Measurements from ENCODE around the gene KIF3C.
"Not testable (repeated sequence)": the region's sequence is repeated elsewhere in the genome, so short reads cannot be mapped to it uniquely, and the experiment has no call there.

Gene KIF3C

GRCh38 chr2:25960396-25960795, 21.9 kb downstream of the KIF3C start:
- no peak for DNase-seq (ENCODE audit: low read depth)
- H3K4me3 ChIP-seq (ENCODE audit: low read depth, low read length), result no peak overlapping the region
- TF ChIP-seq MAX (IDR thresholded peaks at IDR 0.05; ENCODE audit: low read depth, low read length) (no peak), POLR2A (IDR thresholded peaks at IDR 0.05; ENCODE audit: extremely low read depth, insufficient read length) (no peak), MYC (IDR thresholded peaks at IDR 0.05; ENCODE audit: low read depth, low read length) (no peak)
- TF ChIP-seq, protein P1, sequence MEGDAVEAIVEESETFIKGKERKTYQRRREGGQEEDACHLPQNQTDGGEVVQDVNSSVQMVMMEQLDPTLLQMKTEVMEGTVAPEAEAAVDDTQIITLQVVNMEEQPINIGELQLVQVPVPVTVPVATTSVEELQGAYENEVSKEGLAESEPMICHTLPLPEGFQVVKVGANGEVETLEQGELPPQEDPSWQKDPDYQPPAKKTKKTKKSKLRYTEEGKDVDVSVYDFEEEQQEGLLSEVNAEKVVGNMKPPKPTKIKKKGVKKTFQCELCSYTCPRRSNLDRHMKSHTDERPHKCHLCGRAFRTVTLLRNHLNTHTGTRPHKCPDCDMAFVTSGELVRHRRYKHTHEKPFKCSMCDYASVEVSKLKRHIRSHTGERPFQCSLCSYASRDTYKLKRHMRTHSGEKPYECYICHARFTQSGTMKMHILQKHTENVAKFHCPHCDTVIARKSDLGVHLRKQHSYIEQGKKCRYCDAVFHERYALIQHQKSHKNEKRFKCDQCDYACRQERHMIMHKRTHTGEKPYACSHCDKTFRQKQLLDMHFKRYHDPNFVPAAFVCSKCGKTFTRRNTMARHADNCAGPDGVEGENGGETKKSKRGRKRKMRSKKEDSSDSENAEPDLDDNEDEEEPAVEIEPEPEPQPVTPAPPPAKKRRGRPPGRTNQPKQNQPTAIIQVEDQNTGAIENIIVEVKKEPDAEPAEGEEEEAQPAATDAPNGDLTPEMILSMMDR (IDR thresholded peaks at IDR 0.05; ENCODE audit: low read depth, low read length), result no peak

DNA sequence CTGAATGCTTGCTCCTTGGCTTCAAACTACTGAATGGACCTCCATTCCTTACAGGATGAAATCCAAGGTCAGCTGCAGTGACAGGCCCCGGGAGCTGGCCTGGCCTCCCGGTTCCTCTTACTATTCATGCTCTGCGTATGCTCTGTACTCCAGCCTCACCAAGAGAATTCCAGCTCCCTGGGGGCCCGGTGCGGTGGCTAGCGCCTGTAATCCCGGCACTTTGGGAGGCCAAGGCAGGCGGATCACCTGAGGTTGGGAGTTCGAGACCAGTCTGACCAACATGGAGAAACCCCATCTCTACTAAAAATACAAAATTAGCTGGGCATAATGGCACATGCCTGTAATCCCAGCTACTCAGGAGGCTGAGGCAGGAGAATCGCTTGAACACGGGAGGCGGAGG, 23.7 kb downstream of the KIF3C start:
- not testable (repeated sequence) for DNase-seq (ENCODE audit: low read depth); H3K4me3 ChIP-seq (ENCODE audit: low read depth, low read length)

DNA sequence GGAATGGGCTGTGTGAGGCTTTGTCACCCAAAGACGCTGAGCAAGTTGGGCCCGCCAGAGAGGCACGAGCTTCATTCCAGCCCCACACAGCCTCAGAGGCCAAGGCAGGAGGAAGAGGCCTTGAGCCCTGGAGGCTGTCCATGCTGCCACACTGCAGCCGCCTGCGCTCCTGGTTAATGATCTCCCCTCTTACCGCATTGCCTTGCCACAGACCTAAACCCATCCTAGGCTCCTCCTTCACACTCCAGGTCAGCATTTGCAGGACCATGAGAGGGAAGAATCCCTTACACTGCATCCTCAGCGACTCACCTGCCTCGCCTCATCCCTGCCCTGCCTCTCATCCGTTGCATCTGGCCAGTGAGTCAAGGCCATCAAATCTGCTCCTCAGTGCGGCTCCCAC, 24.6 kb downstream of the KIF3C start:
- TF ChIP-seq POLR2A (IDR thresholded peaks at IDR 0.05; ENCODE audit: extremely low read depth, insufficient read length) (no peak), MAX (IDR thresholded peaks at IDR 0.05; ENCODE audit: low read depth, low read length) (no peak), MYC (IDR thresholded peaks at IDR 0.05; ENCODE audit: low read depth, low read length) (no peak)
- TF ChIP-seq, protein P1 (IDR thresholded peaks at IDR 0.05; ENCODE audit: low read depth, low read length), result no peak
- no peak overlapping the region for H3K4me3 ChIP-seq (ENCODE audit: low read depth, low read length)
- DNase-seq (ENCODE audit: low read depth), result no peak

DNA sequence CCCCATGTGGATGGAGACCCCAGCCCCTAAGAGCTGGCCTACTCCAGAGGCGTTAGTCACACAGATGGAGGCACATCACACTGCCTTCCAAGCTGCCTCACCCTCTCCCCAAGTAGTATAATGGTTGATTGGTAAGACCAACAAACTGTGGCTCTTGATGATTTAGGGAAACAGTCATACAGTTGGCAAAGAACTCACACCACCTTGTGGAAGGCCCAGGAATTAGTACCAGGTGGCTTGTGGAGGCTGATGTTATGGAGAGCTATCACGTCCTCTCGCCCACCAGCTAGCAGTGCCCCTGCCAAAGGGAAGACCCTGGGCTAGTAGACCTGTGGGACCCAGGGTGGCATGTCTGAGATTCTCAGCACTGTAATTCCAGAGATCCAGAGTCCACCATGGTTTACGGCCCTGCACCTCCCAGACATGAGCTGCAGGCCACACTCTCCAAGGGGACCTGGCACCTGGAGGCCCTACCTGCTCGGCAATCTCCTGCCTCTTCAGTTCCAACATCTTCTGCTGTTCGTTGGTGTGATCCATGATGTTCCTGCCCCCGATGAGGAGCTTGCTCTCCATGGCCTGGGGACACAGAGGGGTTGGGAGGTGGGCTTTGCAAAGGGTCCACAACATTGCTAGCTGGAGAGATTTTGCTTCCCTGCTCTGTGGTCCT, 26.3 kb downstream of the KIF3C start:
- no peak overlapping the region for H3K4me3 ChIP-seq (ENCODE audit: low read depth, low read length)
- peak; percentile 49 for DNase-seq (ENCODE audit: low read depth)
- TF ChIP-seq MYC (IDR thresholded peaks at IDR 0.05; ENCODE audit: low read depth, low read length) (no peak), MAX (IDR thresholded peaks at IDR 0.05; ENCODE audit: low read depth, low read length) (no peak), POLR2A (IDR thresholded peaks at IDR 0.05; ENCODE audit: extremely low read depth, insufficient read length) (no peak)
- TF ChIP-seq, protein P1 (IDR thresholded peaks at IDR 0.05; ENCODE audit: low read depth, low read length), result peak; percentile 41

DNA sequence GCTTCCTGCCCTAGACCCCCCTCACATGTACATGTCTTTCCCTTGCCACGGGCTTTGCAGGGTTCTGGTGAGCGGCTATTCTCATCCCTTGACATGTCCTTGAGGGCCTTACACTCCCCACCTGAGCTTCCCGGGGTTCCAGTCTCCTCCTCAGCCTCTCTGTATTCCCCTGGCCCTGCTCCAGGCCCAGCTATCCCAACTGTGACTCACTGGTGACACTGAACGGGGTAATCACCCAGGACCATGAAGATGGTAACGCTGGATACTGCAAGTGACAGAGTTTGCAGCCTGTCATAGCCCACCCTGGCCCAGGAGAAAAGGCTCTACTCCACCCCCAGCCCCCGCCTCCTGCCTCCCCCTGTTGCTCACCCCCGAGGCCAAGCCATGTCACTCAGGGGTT, 27.3 kb downstream of the KIF3C start:
- no peak overlapping the region for H3K4me3 ChIP-seq (ENCODE audit: low read depth, low read length)
- DNase-seq (ENCODE audit: low read depth), result no peak
- TF ChIP-seq POLR2A (IDR thresholded peaks at IDR 0.05; ENCODE audit: extremely low read depth, insufficient read length), result no peak
- TF ChIP-seq MAX (IDR thresholded peaks at IDR 0.05; ENCODE audit: low read depth, low read length), result no peak
- TF ChIP-seq, protein P1 (IDR thresholded peaks at IDR 0.05; ENCODE audit: low read depth, low read length), result no peak
- TF ChIP-seq MYC (IDR thresholded peaks at IDR 0.05; ENCODE audit: low read depth, low read length), result no peak

DNA sequence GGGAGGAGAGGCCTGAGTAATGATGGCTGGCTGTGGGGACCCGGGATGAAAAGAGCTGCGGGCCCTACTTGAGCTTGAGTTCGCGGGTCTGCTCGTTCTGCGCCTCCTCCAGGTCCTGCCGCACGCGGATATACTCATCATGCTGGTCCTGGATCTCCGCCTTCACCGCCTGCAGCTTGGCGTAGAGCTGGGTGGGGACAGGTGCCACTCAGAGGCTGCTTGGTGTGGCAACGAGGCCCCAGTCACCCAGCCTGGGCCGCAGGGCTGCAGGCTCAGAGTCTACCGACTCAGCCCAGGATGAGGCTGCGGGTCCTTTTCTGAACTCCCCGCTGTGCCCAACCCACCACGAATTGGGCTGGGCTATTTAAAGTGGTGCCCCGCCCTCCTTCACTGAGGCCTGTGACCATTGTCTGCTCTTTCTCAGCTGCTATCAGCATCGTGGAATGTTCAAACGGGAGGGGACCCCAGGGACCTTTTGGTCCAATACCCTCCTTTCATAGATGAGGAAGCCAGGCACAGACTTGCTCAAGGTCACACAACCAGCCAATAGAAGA, 28.0 kb downstream of the KIF3C start:
- peak; percentile 36 for DNase-seq (ENCODE audit: low read depth)
- no peak overlapping the region for H3K4me3 ChIP-seq (ENCODE audit: low read depth, low read length)
- TF ChIP-seq MYC (IDR thresholded peaks at IDR 0.05; ENCODE audit: low read depth, low read length), result no peak
- TF ChIP-seq POLR2A (IDR thresholded peaks at IDR 0.05; ENCODE audit: extremely low read depth, insufficient read length), result no peak
- TF ChIP-seq MAX (IDR thresholded peaks at IDR 0.05; ENCODE audit: low read depth, low read length), result no peak
- TF ChIP-seq, protein P1 (IDR thresholded peaks at IDR 0.05; ENCODE audit: low read depth, low read length), result no peak
